Right lobe of liver (tissue), 4 donors: ENCODE data around the gene CD3E.

Source experiments
- CTCF ChIP-seq, 4 donors: fragments of 200-600 bp in 3 of 4; fragments of 450-650 bp in 1 of 4; IDR thresholded peaks; one replicate each; pipeline versions ENCODE4 v1.5.1 to v1.8.0; 2016 to 2022; ENCODE audit warnings: antibody characterized with exemption in 4 of 4, mild to moderate bottlenecking in 2 of 4
- POLR2A ChIP-seq: fragments of 450-650 bp; IDR thresholded peaks from one replicate; pipeline ENCODE4 v1.6.1; 2017; ENCODE audit warnings: antibody characterized with exemption, mild to moderate bottlenecking
- donor health status: DM: no; HTN: no; CAD: no.
- donor health status: DM: no; HTN: no; CAD: no.
- donor health status: DM: no; HTN: yes; CAD: no.

GRCh38 chr11:118341261-118341660 lies 36.7 kb downstream of the CD3E start:
- TF ChIP-seq CTCF (IDR thresholded peaks at IDR 0.05) (no peak), POLR2A (no peak)
